Endothelial cell of umbilical vein (primary cell): ENCODE results near the gene RXFP4. TPM values are rescaled to one million over a fixed set of nuclear protein-coding genes. Genes with fewer than 3 reads are reported as not detected.

Experiments used
- BruUV-seq: library from RNA; stranded (reverse); fragments of 400-500 nt; replicated peaks from 2 replicates; lab custom pipeline; 2021; lab: Mats Ljungman, UMichigan
- CTCF ChIA-PET: fragments of 300-600, 350-600 bp; sonication (Branson Sonifier 250); formaldehyde crosslinking; loops from one replicate; lab custom pipeline; 2021; ENCODE audit warnings: antibody characterized with exemption, inconsistent platforms; lab: Charles Lee
- POLR2A ChIA-PET: fragments of 300-600, 350-600 bp; sonication (Branson Sonifier 250); formaldehyde crosslinking; loops from one replicate; lab custom pipeline; 2021; ENCODE audit warnings: antibody characterized with exemption, inconsistent platforms; lab: Charles Lee
- DNase-seq: peaks from one replicate; pipeline ENCODE4 v3.0.0-alpha.2; 2011; ENCODE audit warnings: low read depth, low spot score
- FAIRE-seq: peaks from 2 replicates; lab custom pipeline; 2011; peaks lifted over from hg19 to GRCh38; lab: Jason Lieb, UNC
- H2AFZ ChIP-seq: 2 replicates; pipeline ENCODE4 v1.6.0; 2012; ENCODE audit warnings: low read depth, low read length, control low read depth, inconsistent platforms
- H3K27ac ChIP-seq: 2 replicates; pipeline ENCODE4 v1.5.1; 2011; ENCODE audit warnings: low read depth, mild to moderate bottlenecking, control low read depth, low read length, moderate library complexity; ENCODE audit not compliant: insufficient read depth
- H3K27me3 ChIP-seq, 2 experiments: 2 replicates each; pipeline versions ENCODE4 v1.6.0 to v1.6.1; 2011; ENCODE audit warnings: low read length in 2 of 2, mixed read lengths in 1 of 2; ENCODE audit not compliant: control insufficient read depth in 2 of 2, insufficient read depth in 2 of 2
- H3K36me3 ChIP-seq, 2 experiments: 2 replicates in 1 of 2; 3 replicates in 1 of 2; pipeline ENCODE4 v1.5.1; 2011; ENCODE audit warnings: low read length in 2 of 2, mild to moderate bottlenecking in 1 of 2, moderate library complexity in 1 of 2; ENCODE audit not compliant: control insufficient read depth in 2 of 2, insufficient read depth in 2 of 2; ENCODE audit errors: extremely low read depth in 1 of 2
- H3K4me1 ChIP-seq: 3 replicates; pipeline ENCODE4 v1.5.1; 2011; ENCODE audit warnings: mild to moderate bottlenecking, low read length; ENCODE audit not compliant: control insufficient read depth, insufficient read depth; ENCODE audit errors: extremely low read depth
- H3K4me2 ChIP-seq: 2 replicates; pipeline ENCODE4 v1.6.1; 2011; ENCODE audit warnings: low read length, control low read depth, mixed read lengths; ENCODE audit not compliant: insufficient read depth
- H3K4me3 ChIP-seq, 3 experiments: fragments of 200-600 bp in 1 of 3; sonication (generic), shearing (Covaris generic) in 1 of 3; replicated peaks in 1 of 3; 2 replicates each; pipeline ENCODE4 v1.5.1; 2011 to 2016; ENCODE audit warnings: control low read depth in 3 of 3, low read length in 3 of 3, mild to moderate bottlenecking in 2 of 3, inconsistent platforms in 1 of 3, low read depth in 1 of 3, moderate library complexity in 1 of 3; ENCODE audit not compliant: insufficient read depth in 1 of 3
- H3K79me2 ChIP-seq: 2 replicates; pipeline ENCODE4 v1.6.0; 2012; ENCODE audit warnings: low read length, inconsistent platforms; ENCODE audit not compliant: control insufficient read depth, insufficient read depth
- H3K9ac ChIP-seq: replicated peaks from 2 replicates; pipeline ENCODE3; 2011; ENCODE audit warnings: low read length, control low read depth; ENCODE audit not compliant: insufficient read depth; ENCODE audit errors: extremely low read depth
- H3K9me1 ChIP-seq: replicated peaks from 3 replicates; pipeline ENCODE4 v1.6.0; 2011; ENCODE audit warnings: mild to moderate bottlenecking, low read length; ENCODE audit not compliant: control insufficient read depth, insufficient read depth; ENCODE audit errors: extremely low read depth
- H3K9me3 ChIP-seq: replicated peaks from 2 replicates; pipeline ENCODE4 v1.5.1; 2012; ENCODE audit warnings: low read length, inconsistent platforms; ENCODE audit not compliant: control insufficient read depth, insufficient read depth
- H4K20me1 ChIP-seq: replicated peaks from 2 replicates; pipeline ENCODE3; 2011; ENCODE audit warnings: mild to moderate bottlenecking, low read length; ENCODE audit not compliant: control insufficient read depth, insufficient read depth; ENCODE audit errors: extremely low read depth
- GATA2 ChIP-seq: IDR thresholded peaks from 2 replicates; pipeline ENCODE4 v1.7.0; 2011; ENCODE audit warnings: low read depth, mild to moderate bottlenecking, moderate library complexity, mixed read lengths, low read length; ENCODE audit not compliant: insufficient read length, insufficient read depth
- JUN ChIP-seq: IDR thresholded peaks from 2 replicates; pipeline ENCODE4 v1.6.1; 2011; ENCODE audit warnings: borderline replicate concordance, low read depth; ENCODE audit not compliant: insufficient read length, insufficient read depth
- MYC ChIP-seq: IDR thresholded peaks from one replicate; pipeline ENCODE4 v1.6.1; 2011; ENCODE audit warnings: mild to moderate bottlenecking, low read depth, low read length
- POLR2A ChIP-seq: IDR thresholded peaks from 2 replicates; pipeline ENCODE4 v1.6.1; 2012; ENCODE audit warnings: low read depth, mild to moderate bottlenecking, control low read depth, low read length
- POLR2AphosphoS5 ChIP-seq: IDR thresholded peaks from 2 replicates; pipeline ENCODE4 v1.6.1; 2012; ENCODE audit warnings: low read depth, mild to moderate bottlenecking, control low read depth, low read length, moderate library complexity; ENCODE audit not compliant: insufficient read depth
- dilution Hi-C: fragments of 300-500 bp; cut with MboI; formaldehyde crosslinking; loops from one replicate; pipeline ENCODE4 v1.15.0; 2019; ENCODE audit warnings: low sequenced_read_pairs; ENCODE audit not compliant: extremely low pct_ligation_motif_present
- intact Hi-C: fragments of 100-400 bp; cut with micrococcal nuclease; formaldehyde crosslinking; loops from one replicate; pipeline ENCODE4 v1.10.0; 2022
- polyA plus RNA-seq, 4 experiments: library from polyadenylated mRNA; depleted of rRNA in 3 of 4; stranded (reverse) in 3 of 4; unstranded in 1 of 4; fragments of >200 nt; gene quantifications; 2 replicates each; pipeline versions ENCODE4 v1.2.1 to v1.2.3, GENCODE V29; 2011 to 2012; ENCODE audit warnings: missing spikeins in 1 of 4
- total RNA-seq: library from RNA; stranded (reverse); gene quantifications from 2 replicates; pipeline ENCODE4 v1.2.3, GENCODE V29; 2021
- TF ChIP-seq, protein P1 (sequence below): IDR thresholded peaks from 2 replicates; pipeline ENCODE4 v1.6.1; 2011; ENCODE audit not compliant: insufficient read depth, insufficient read length

The RXFP4 gene
- total and polyA plus RNA-seq, 2 donors (not counting 3 experiments of a cell fraction or from before 2014, with no cell fraction given): not detected

- Histone ChIP-seq H3K79me2 (no peaks in the 10 kb centered on the region), H3K9me1 (no peaks in the 10 kb centered on the region), H2AFZ (no peak overlapping the region), H3K9ac (no peak overlapping the region), H3K4me1 (peaks cover 20% of the 10 kb centered on the region), H3K4me3 (no peak overlapping the region), H3K9me3 (no peaks in the 10 kb centered on the region), H4K20me1 (no peaks in the 10 kb centered on the region), H3K27me3 (no peaks in the 10 kb centered on the region), H3K27ac (no peak overlapping the region), H3K4me2 (no peak overlapping the region), H3K36me3 (peaks cover 12 to 15% of the 10 kb centered on the region in 2 experiments)
- DNase-seq (no peak), FAIRE-seq (no peak)
- intact Hi-C loops (no loop called here), dilution Hi-C loops (no loop called here)
- TF ChIP-seq JUN (no peak), GATA2 (no peak), POLR2AphosphoS5 (no peak), MYC (no peak), POLR2A (no peak)
- TF ChIP-seq, protein P1, sequence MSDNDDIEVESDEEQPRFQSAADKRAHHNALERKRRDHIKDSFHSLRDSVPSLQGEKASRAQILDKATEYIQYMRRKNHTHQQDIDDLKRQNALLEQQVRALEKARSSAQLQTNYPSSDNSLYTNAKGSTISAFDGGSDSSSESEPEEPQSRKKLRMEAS: no peak
- ChIA-PET POLR2A (interaction anchor here (0.8 kb wide), 1 partner anchor 44 kb away, joined by 6 read pairs; no protein-coding TSS in a partner anchor), CTCF (interaction anchor here (1.1 to 3.3 kb wide), 3 partner anchors 18 to 45 kb away, joined by 5 to 30 read pairs (median 9); partner anchors contain the start of gene ARHGEF2)
- no TSS peak for BruUV-seq
Measured at GRCh38 chr1:155944444-155944799, 3.0 kb downstream of the RXFP4 start.

DNA sequence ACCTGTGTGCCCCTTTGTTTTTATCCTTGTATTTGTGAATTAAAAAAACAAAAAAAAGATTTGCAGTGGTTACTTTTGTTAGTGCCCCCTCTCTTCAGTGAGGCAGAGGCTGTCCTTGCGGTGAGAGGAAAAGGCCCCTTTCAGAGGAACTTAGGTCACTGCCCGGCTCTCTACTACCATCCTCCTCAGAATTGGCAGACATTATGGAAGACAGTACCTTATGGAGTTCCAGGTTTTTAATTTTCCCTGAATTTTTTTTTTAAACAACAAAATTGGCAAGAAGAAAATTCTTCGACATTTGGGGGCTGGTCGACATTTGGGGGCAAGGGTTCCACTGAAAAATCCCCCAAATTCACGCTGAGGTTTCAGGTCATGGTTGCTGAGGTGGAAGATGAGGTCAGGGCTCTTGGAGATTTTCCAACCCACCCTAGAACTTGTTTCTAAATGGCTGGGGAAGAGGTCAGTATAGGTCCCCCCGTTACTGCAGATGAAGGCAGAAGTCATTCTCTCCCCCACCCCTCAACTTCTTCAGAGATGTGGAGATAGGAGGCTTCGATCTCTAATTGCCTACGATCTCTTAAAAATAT lies 5.3 kb downstream of the RXFP4 start:
- H3K79me2 ChIP-seq: no peaks in the 10 kb centered on the region
- intact Hi-C loops (no loop called here), dilution Hi-C loops (no loop called here)
- no peak overlapping the region for H3K4me2 ChIP-seq
- ChIA-PET POLR2A (no interaction called here), CTCF (interaction anchor here (1.0 to 3.3 kb wide), 3 partner anchors 13 to 43 kb away, joined by 3 to 30 read pairs (median 5); partner anchors contain the start of gene KHDC4)
- H3K27ac ChIP-seq: no peak overlapping the region
- H3K36me3 ChIP-seq: peaks cover 25 to 33% of the 10 kb centered on the region in 2 experiments
- H3K9me3 ChIP-seq: no peaks in the 10 kb centered on the region
- no peak for TF ChIP-seq GATA2
- no peak overlapping the region for H2AFZ ChIP-seq
- no peak overlapping the region for H3K4me3 ChIP-seq
- DNase-seq (no peak), FAIRE-seq (no peak)
- no peaks in the 10 kb centered on the region for H3K9me1 ChIP-seq
- no TSS peak for BruUV-seq
- no peaks in the 10 kb centered on the region for H3K27me3 ChIP-seq
- no peak overlapping the region for H3K9ac ChIP-seq
- H3K4me1 ChIP-seq: peaks cover under 1% of the 10 kb centered on the region
- no peaks in the 10 kb centered on the region for H4K20me1 ChIP-seq
